Upper lobe of right lung (tissue), 1 donor: ENCODE measurements around the gene GALNT16. TPM values are rescaled to one million over a fixed set of nuclear protein-coding genes. Genes with fewer than 3 reads are reported as not detected.

Experiments used
- ATAC-seq: fragments of 200-7000 bp; cut with Tn5 transposase; one replicate; pipeline ENCODE4 v1.9.1; 2020; ENCODE audit warnings: mild to moderate bottlenecking, moderate library complexity
- DNase-seq: peaks from one replicate; pipeline ENCODE4 v3.0.0-alpha.2; 2020
- H3K27ac ChIP-seq: fragments of 200-600 bp; one replicate; pipeline ENCODE4 v1.8.0; 2022
- H3K27me3 ChIP-seq: fragments of 200-600 bp; one replicate; pipeline ENCODE4 v1.8.0; 2022; ENCODE audit warnings: mild to moderate bottlenecking
- H3K36me3 ChIP-seq: fragments of 200-600 bp; one replicate; pipeline ENCODE4 v1.8.0; 2022
- H3K4me1 ChIP-seq: fragments of 200-600 bp; one replicate; pipeline ENCODE4 v1.8.0; 2022
- H3K4me3 ChIP-seq: fragments of 200-600 bp; one replicate; pipeline ENCODE4 v1.8.0; 2022; ENCODE audit warnings: mild to moderate bottlenecking
- H3K9me3 ChIP-seq: fragments of 200-600 bp; one replicate; pipeline ENCODE4 v1.8.0; 2022
- intact Hi-C: fragments of 100-400 bp; cut with DNase I; formaldehyde crosslinking; loops from one replicate; pipeline ENCODE4 v1.11.0; 2022
- total RNA-seq: library from RNA; stranded (reverse); fragmentation: NEBNext Ultra II Directional; extraction: Animal tissue kit (Norgen Biotek cat#: 25700); gene quantifications from one replicate; pipeline ENCODE4 v1.2.1, GENCODE V29; 2021
- TF ChIP-seq, protein P1 (sequence below): fragments of 200-600 bp; IDR thresholded peaks from one replicate; pipeline ENCODE4 v1.8.0; 2022; ENCODE audit warnings: antibody characterized with exemption
- donor health status: DM: no; HTN: yes; CAD: no; lungs with severe emphysema.

Gene GALNT16
- total RNA-seq, 1 donor from 2014 or later, result 3.0 TPM

DNA sequence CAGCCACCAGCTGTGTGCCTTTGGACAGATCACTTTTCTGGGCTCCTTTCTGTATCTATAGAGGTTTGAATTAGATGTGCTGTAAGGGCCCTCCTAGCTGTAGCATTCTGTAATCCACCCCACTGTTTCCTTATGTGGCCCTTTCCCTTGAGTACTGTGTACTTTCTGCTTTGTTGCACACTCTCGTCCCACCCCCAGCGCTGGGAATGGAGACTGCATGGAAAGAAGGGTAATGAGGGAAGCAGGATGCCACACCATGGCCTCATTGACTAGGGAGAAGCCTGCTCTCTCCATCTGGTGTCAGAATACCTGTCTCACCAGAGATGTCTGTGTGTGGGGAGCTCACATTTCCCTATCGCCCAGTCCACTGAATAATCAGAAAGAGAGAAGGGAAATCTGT is 13.6 kb upstream of the GALNT16 start:
- intact Hi-C loops, result loop anchor here (10.0 kb wide), 1 partner anchor 108 kb away; no protein-coding TSS in a partner anchor

DNA sequence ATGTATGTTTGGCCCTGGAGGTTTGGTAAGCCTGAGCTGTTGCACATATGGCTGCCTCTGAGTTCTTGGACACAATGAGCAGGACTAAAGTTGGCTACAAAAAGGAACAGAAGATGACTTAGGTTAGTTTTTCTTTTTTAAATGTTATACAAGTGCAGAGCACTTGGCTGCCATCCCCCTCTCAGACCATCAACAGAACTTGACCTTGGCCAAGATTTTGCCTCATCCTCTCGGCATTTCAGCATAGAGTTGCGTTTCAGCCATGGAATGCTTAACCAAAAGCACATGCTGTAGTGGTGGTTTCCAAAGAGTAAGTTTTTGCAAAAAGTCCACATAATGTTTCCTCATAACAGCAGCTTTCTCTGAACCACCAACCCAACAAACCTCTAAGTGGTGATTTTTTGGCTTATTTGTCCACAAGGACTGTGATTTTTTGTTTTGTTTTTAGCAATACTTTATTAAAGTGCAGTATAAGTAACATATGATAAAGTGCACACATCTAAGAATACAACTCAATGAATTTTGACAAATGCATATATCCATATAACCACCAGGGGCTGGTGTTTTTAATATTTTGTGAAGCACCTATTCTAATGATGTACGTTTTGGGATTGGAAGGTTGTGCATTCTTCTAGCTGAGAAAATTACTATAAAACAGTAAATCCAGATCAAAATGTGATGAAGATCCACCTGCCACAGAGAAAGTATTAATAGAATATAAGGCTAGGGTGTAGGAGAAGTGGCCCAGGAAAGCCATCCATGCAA is 12.1 kb upstream of the GALNT16 start:
- H3K27ac ChIP-seq, result no peak overlapping the region
- DNase-seq, result no peak

More for the DNA sequence above, 13.6 kb upstream of the GALNT16 start:
- TF ChIP-seq, protein P1, sequence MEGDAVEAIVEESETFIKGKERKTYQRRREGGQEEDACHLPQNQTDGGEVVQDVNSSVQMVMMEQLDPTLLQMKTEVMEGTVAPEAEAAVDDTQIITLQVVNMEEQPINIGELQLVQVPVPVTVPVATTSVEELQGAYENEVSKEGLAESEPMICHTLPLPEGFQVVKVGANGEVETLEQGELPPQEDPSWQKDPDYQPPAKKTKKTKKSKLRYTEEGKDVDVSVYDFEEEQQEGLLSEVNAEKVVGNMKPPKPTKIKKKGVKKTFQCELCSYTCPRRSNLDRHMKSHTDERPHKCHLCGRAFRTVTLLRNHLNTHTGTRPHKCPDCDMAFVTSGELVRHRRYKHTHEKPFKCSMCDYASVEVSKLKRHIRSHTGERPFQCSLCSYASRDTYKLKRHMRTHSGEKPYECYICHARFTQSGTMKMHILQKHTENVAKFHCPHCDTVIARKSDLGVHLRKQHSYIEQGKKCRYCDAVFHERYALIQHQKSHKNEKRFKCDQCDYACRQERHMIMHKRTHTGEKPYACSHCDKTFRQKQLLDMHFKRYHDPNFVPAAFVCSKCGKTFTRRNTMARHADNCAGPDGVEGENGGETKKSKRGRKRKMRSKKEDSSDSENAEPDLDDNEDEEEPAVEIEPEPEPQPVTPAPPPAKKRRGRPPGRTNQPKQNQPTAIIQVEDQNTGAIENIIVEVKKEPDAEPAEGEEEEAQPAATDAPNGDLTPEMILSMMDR, result no peak
- no peak for DNase-seq
- H3K36me3 ChIP-seq, result peaks cover 2% of the 10 kb centered on the region
- H3K27ac ChIP-seq, result no peak overlapping the region
- peaks cover 3% of the 10 kb centered on the region for H3K4me1 ChIP-seq
- H3K9me3 ChIP-seq, result no peaks in the 10 kb centered on the region
- no peaks in the 10 kb centered on the region for H3K27me3 ChIP-seq
- no peak overlapping the region for H3K4me3 ChIP-seq
- no peak for ATAC-seq

DNA sequence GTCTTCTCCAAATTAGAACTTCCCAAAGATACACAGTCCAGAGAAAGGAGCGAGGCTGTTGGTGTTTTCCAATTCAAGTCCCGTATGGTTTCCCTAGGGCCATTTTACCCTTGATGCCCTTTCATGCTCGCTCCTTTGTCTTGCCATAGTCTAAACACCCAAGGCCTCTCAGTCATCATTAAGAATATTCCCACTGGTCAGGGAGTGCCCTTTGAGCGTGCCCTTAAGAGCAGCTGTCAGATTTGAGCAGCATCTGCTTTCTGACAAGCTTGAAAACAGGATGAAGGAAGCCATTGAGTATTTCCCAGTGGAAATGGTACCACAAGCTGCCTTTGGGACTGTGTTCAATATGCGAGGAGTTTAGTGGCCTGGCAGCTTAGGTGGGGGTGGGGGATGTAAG is 10.4 kb upstream of the GALNT16 start:
- intact Hi-C loops, result loop anchor here (10.0 kb wide), 1 partner anchor 105 kb away; no protein-coding TSS in a partner anchor
- ATAC-seq (no peak), DNase-seq (no peak)
- no peaks in the 10 kb centered on the region for H3K27me3 ChIP-seq
- H3K36me3 ChIP-seq, result no peaks in the 10 kb centered on the region
- H3K9me3 ChIP-seq, result no peaks in the 10 kb centered on the region
- no peak overlapping the region for H3K27ac ChIP-seq
- no peak overlapping the region for H3K4me3 ChIP-seq
- H3K4me1 ChIP-seq, result peaks cover 3% of the 10 kb centered on the region
- TF ChIP-seq, protein P1, result no peak

More for the DNA sequence above, 12.1 kb upstream of the GALNT16 start:
- no peak overlapping the region for H3K4me3 ChIP-seq
- H3K36me3 ChIP-seq, result no peaks in the 10 kb centered on the region
- H3K9me3 ChIP-seq, result no peaks in the 10 kb centered on the region
- TF ChIP-seq, protein P1, result peak; percentile 22
- intact Hi-C loops, result loop anchor here (10.0 kb wide), 1 partner anchor 107 kb away; no protein-coding TSS in a partner anchor
- ATAC-seq, result no peak
- H3K27me3 ChIP-seq, result no peaks in the 10 kb centered on the region
- H3K4me1 ChIP-seq, result peaks cover 3% of the 10 kb centered on the region

DNA sequence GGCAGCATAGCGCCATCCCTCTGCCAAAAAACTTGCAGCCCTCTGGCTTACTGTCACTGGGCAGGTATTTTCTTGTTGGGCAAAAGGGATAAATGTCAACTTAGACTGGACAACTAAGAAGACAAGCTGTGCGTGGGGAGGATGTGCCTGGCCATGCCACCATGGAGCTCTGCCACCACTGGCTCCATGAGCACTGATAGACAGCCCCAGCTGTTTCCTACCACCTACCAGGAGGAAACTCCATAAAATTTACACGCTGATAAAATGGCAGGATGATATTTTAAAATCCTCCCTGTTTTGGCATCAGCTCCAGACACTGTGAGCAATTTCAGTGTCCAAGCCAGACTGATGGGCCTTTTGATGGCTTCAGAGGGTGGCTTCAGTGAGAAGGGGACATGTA is 7.1 kb upstream of the GALNT16 start:
- Histone ChIP-seq H3K27ac (no peak overlapping the region), H3K4me1 (peaks cover 3% of the 10 kb centered on the region), H3K36me3 (no peaks in the 10 kb centered on the region), H3K4me3 (no peak overlapping the region), H3K27me3 (no peaks in the 10 kb centered on the region), H3K9me3 (no peaks in the 10 kb centered on the region)
- intact Hi-C loops, result no loop called here
- TF ChIP-seq, protein P1, result no peak
- no peak for DNase-seq
- no peak for ATAC-seq

DNA sequence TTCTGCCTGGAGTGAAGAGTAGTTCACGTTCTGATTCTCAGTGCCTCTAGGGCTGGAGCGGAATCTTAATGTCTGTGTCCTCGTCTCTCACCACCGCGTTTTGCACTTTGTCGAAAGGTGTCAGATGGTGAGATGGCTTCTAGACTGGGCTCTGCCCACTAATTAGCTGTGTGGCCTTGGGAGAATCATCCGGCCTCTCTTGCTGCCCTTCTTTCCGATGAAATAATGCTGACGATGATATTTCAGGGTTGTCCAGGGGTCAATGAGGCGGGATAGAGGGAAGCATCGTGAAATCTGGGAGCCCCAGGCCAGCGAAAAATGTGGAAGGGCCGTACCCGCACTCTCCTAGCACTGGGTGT is 811 bp upstream of the GALNT16 start:
- intact Hi-C loops, result no loop called here
- peak overlapping the region; percentile 54 for H3K4me3 ChIP-seq
- no peak for DNase-seq
- no peaks in the 10 kb centered on the region for H3K9me3 ChIP-seq
- peaks cover 34% of the 10 kb centered on the region for H3K27me3 ChIP-seq
- H3K36me3 ChIP-seq, result no peaks in the 10 kb centered on the region
- ATAC-seq, result no peak
- H3K4me1 ChIP-seq, result peaks cover 18% of the 10 kb centered on the region
- TF ChIP-seq, protein P1, result no peak
- H3K27ac ChIP-seq, result no peak overlapping the region
